ENCODE measurements around the gene SUN1.

GRCh38 chr7:816300-816750 is 16.0 kb upstream of the SUN1 start:
- TF ChIP-seq, protein P1, sequence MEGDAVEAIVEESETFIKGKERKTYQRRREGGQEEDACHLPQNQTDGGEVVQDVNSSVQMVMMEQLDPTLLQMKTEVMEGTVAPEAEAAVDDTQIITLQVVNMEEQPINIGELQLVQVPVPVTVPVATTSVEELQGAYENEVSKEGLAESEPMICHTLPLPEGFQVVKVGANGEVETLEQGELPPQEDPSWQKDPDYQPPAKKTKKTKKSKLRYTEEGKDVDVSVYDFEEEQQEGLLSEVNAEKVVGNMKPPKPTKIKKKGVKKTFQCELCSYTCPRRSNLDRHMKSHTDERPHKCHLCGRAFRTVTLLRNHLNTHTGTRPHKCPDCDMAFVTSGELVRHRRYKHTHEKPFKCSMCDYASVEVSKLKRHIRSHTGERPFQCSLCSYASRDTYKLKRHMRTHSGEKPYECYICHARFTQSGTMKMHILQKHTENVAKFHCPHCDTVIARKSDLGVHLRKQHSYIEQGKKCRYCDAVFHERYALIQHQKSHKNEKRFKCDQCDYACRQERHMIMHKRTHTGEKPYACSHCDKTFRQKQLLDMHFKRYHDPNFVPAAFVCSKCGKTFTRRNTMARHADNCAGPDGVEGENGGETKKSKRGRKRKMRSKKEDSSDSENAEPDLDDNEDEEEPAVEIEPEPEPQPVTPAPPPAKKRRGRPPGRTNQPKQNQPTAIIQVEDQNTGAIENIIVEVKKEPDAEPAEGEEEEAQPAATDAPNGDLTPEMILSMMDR (IDR thresholded peaks at IDR 0.05): peak in 1 of 5 experiments; percentile 5
- TF ChIP-seq EP300 (IDR thresholded peaks at IDR 0.05) (peak in 1 of 2 donors; percentile 78), POLR2A (IDR thresholded peaks at IDR 0.05) (peak in 1 of 2 donors; percentile 83)
